ENCODE measurements around the gene NUMBL. TPM values are rescaled to one million over a fixed set of nuclear protein-coding genes. Genes with fewer than 3 reads are reported as not detected.

Gene NUMBL
- total and polyA plus RNA-seq, 2 of the 4 experiments (the other 2 are of a cell fraction) = 6.3 to 29.0 TPM

DNA sequence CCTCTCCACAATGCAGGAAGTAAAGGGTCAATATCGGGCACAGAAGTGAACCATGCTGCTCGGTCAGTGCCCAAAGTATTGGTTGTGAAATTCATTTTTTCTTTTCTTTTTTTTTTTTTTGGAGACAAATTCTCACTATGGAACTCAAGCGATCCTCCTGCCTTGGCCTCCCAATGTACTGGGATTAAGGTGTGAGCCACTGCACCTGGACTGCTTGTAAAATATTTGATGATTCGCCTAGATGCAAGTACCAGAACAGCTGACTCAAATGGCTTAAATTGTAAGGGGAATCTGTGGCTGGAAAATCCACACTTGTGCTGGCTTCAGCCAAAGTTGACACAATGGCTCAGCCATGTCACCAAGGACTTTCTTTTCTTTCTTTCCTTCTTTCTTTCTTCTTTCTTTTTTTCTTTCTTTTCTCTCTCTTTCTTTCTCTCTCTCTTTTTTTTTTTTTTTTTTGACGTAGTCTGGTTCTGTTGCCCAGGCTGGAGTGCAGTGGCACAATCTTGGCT lies 43.7 kb downstream of the NUMBL start:
- H3K56ac ChIP-seq (ENCODE audit: extremely low read depth, insufficient read depth, low read length) = peak overlapping the region; percentile 84
- in situ Hi-C loops (cut with MboI; ENCODE audit: low sequenced_read_pairs) = no loop called here

More for the DNA sequence above, 43.7 kb downstream of the NUMBL start:
- Histone ChIP-seq H2BK5ac (ENCODE audit: low read depth, low read length, poor library complexity, severe bottlenecking) (peak overlapping the region; percentile 86), H4K91ac (ENCODE audit: insufficient read depth, low read depth, low read length) (peak overlapping the region; percentile 95), H3K36me3 (ENCODE audit: control insufficient read depth, insufficient read depth, low read length) (no peaks in the 10 kb centered on the region), H3K4me3 (ENCODE audit: insufficient read depth, low read depth, low read length) (no peak overlapping the region; the same call in 1 of the 2 replicates), H3K4me2 (ENCODE audit: low read depth, low read length) (peak overlapping the region; percentile 34), H3K18ac (ENCODE audit: low read depth, low read length) (peak overlapping the region; percentile 81), H3K9ac (ENCODE audit: low read depth, low read length) (peak overlapping the region; percentile 47), H3K4me1 (ENCODE audit: control insufficient read depth, insufficient read depth, low read length) (peaks cover 14% of the 10 kb centered on the region), H2AK5ac (ENCODE audit: low read depth, low read length) (peak overlapping the region; percentile 88), H2AK9ac (replicated peaks; ENCODE audit: low read depth, low read length, poor library complexity) (peak overlapping the region; percentile 56), H3K79me1 (ENCODE audit: low read depth in 1 of 2, low read length in 2 of 2) (no peaks in the 10 kb centered on the region), H4K20me1 (ENCODE audit: insufficient read depth, low read length) (no peaks in the 10 kb centered on the region), H3K23ac (ENCODE audit: low read depth, low read length) (peak overlapping the region; percentile 97), H4K5ac (ENCODE audit: low read depth, low read length) (peak overlapping the region; percentile 66), H3K4ac (ENCODE audit: low read depth, low read length) (peak overlapping the region; percentile 93), H4K8ac (ENCODE audit: low read depth in 2 of 2, low read length in 2 of 2) (peak overlapping the region; percentile 77 to 94), H2BK15ac (ENCODE audit: low read depth, low read length) (peak overlapping the region; percentile 97; the same call in 2 of the 3 replicates), H3K27me3 (ENCODE audit: control insufficient read depth, insufficient read depth, low read length) (no peaks in the 10 kb centered on the region), H3K9me1 (ENCODE audit: insufficient read depth, low read length) (no peaks in the 10 kb centered on the region; the same call in 1 of the 2 replicates), H2BK20ac (ENCODE audit: low read depth, low read length) (peak overlapping the region; percentile 98), H3K14ac (replicated peaks; ENCODE audit: low read depth, low read length) (peak overlapping the region; percentile 80), H2AFZ (replicated peaks; ENCODE audit: low read length, poor library complexity) (peak overlapping the region; percentile 71), H2BK120ac (ENCODE audit: low read depth, low read length) (peak overlapping the region; percentile 99), H3K27ac (ENCODE audit: insufficient read depth, low read length) (peak overlapping the region; percentile 92), H3K9me3 (ENCODE audit: control insufficient read depth, insufficient read depth, low read length) (no peaks in the 10 kb centered on the region)
- TF ChIP-seq SMC3 (IDR thresholded peaks at IDR 0.05; ENCODE audit: low read depth, low read length) (no peak), BHLHE40 (IDR thresholded peaks at IDR 0.05; ENCODE audit: low read depth, low read length) (no peak), MXI1 (IDR thresholded peaks at IDR 0.05; ENCODE audit: borderline replicate concordance, low read depth, low read length) (no peak), POLR2A (IDR thresholded peaks at IDR 0.05; ENCODE audit: low read depth, low read length) (no peak), RCOR1 (IDR thresholded peaks at IDR 0.05; ENCODE audit: insufficient replicate concordance, low read length) (no peak), ELK1 (IDR thresholded peaks at IDR 0.05; ENCODE audit: borderline replicate concordance, low read depth, low read length) (no peak), RFX5 (IDR thresholded peaks at IDR 0.05; ENCODE audit: low read depth, low read length) (no peak), RAD21 (IDR thresholded peaks at IDR 0.05; ENCODE audit: low read length) (no peak), CEBPB (IDR thresholded peaks at IDR 0.05; ENCODE audit: low read depth, low read length) (no peak), MAFK (IDR thresholded peaks at IDR 0.05; ENCODE audit: low read depth, low read length) (no peak), NFE2L2 (IDR thresholded peaks at IDR 0.05; ENCODE audit: low read depth, low read length) (no peak), CHD1 (IDR thresholded peaks at IDR 0.05; ENCODE audit: low read depth, low read length) (no peak)
- TF ChIP-seq, protein P1, sequence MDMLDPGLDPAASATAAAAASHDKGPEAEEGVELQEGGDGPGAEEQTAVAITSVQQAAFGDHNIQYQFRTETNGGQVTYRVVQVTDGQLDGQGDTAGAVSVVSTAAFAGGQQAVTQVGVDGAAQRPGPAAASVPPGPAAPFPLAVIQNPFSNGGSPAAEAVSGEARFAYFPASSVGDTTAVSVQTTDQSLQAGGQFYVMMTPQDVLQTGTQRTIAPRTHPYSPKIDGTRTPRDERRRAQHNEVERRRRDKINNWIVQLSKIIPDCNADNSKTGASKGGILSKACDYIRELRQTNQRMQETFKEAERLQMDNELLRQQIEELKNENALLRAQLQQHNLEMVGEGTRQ (IDR thresholded peaks at IDR 0.05; ENCODE audit: low read depth, low read length) = no peak
- TF ChIP-seq, protein P2, sequence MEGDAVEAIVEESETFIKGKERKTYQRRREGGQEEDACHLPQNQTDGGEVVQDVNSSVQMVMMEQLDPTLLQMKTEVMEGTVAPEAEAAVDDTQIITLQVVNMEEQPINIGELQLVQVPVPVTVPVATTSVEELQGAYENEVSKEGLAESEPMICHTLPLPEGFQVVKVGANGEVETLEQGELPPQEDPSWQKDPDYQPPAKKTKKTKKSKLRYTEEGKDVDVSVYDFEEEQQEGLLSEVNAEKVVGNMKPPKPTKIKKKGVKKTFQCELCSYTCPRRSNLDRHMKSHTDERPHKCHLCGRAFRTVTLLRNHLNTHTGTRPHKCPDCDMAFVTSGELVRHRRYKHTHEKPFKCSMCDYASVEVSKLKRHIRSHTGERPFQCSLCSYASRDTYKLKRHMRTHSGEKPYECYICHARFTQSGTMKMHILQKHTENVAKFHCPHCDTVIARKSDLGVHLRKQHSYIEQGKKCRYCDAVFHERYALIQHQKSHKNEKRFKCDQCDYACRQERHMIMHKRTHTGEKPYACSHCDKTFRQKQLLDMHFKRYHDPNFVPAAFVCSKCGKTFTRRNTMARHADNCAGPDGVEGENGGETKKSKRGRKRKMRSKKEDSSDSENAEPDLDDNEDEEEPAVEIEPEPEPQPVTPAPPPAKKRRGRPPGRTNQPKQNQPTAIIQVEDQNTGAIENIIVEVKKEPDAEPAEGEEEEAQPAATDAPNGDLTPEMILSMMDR (conservative IDR thresholded peaks at IDR 0.05; ENCODE audit: low read depth, low read length) = no peak
- ChIA-PET CTCF (interaction anchor here (2.0 to 4.3 kb wide), 2 partner anchors 13 to 16 kb away, joined by 10 to 32 read pairs; no protein-coding TSS in a partner anchor), POLR2A (ENCODE audit: unreplicated experiment) (interaction anchor here (1.4 kb wide), 1 partner anchor 13 kb away, joined by 3 read pairs; no protein-coding TSS in a partner anchor)
- WGBS, 2 experiments (ENCODE audit: extremely low coverage in 2 of 2, insufficient read length in 1 of 2) = no CpG with 5 or more reads among the region's 5 CpGs
- dilution Hi-C loops (cut with HindIII; ENCODE audit: low sequenced_read_pairs, unreplicated experiment) = no loop called here
- ATAC-seq (ENCODE audit: low read depth) (no peak), DNase-seq (peak; percentile 42)
- BruUV-seq (replicated peaks) = no TSS peak
- intact Hi-C loops (cut with micrococcal nuclease) = loop anchor here (5.0 kb wide), 2 partner anchors 204 to 224 kb away; partner anchors contain the start of gene SERTAD3
